H1 (cell line): ENCODE data around the gene USP30.

Source experiments
- CBX5 ChIP-seq: fragments of 300-800, 300-1000 bp; sonication (generic); IDR thresholded peaks from 2 replicates; pipeline ENCODE4 v1.7.1; 2016; ENCODE audit warnings: antibody characterized with exemption, low read length, low read depth
- CEBPB ChIP-seq: IDR thresholded peaks from 2 replicates; pipeline ENCODE4 v1.6.1; 2012; ENCODE audit warnings: low read depth, low read length
- EGR1 ChIP-seq: IDR thresholded peaks from 2 replicates; pipeline ENCODE4 v1.6.1; 2011; ENCODE audit warnings: low read depth, low read length, borderline replicate concordance
- RBBP5 ChIP-seq: IDR thresholded peaks from 2 replicates; pipeline ENCODE4 v1.7.1; 2012; ENCODE audit warnings: low read depth, mild to moderate bottlenecking, inconsistent platforms, low read length, moderate library complexity, borderline replicate concordance
- SP1 ChIP-seq: IDR thresholded peaks from 2 replicates; pipeline ENCODE4 v1.6.1; 2011; ENCODE audit warnings: low read depth, low read length
- YY1 ChIP-seq: IDR thresholded peaks from 2 replicates; pipeline ENCODE4 v1.6.1; 2011; ENCODE audit warnings: low read depth, mild to moderate bottlenecking, low read length
- TF ChIP-seq, protein P1 (sequence below), 3 experiments: IDR thresholded peaks; 1 replicate in 2 of 3; 2 replicates in 1 of 3; pipeline versions ENCODE4 v1.5.1 to v1.6.1; 2011; ENCODE audit warnings: low read length in 3 of 3, mild to moderate bottlenecking in 3 of 3, inconsistent platforms in 2 of 3, low read depth in 1 of 3, moderate library complexity in 1 of 3; ENCODE audit not compliant: insufficient read depth in 1 of 3; ENCODE audit errors: control extremely low read depth in 1 of 3

- no peak for TF ChIP-seq EGR1
- TF ChIP-seq, protein P1, sequence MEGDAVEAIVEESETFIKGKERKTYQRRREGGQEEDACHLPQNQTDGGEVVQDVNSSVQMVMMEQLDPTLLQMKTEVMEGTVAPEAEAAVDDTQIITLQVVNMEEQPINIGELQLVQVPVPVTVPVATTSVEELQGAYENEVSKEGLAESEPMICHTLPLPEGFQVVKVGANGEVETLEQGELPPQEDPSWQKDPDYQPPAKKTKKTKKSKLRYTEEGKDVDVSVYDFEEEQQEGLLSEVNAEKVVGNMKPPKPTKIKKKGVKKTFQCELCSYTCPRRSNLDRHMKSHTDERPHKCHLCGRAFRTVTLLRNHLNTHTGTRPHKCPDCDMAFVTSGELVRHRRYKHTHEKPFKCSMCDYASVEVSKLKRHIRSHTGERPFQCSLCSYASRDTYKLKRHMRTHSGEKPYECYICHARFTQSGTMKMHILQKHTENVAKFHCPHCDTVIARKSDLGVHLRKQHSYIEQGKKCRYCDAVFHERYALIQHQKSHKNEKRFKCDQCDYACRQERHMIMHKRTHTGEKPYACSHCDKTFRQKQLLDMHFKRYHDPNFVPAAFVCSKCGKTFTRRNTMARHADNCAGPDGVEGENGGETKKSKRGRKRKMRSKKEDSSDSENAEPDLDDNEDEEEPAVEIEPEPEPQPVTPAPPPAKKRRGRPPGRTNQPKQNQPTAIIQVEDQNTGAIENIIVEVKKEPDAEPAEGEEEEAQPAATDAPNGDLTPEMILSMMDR (IDR thresholded peaks at IDR 0.05; ENCODE audit: control extremely low read depth in 1 of 3, insufficient read depth in 1 of 3, low read depth in 1 of 3, low read length in 3 of 3) = no peak
- TF ChIP-seq CEBPB = no peak
- no peak for TF ChIP-seq RBBP5
- TF ChIP-seq CBX5 = no peak
- no peak for TF ChIP-seq YY1
- TF ChIP-seq SP1 = no peak
Measured at GRCh38 chr12:109109746-109110350, 57.5 kb downstream of the USP30 start.
